ENCODE results near the gene COMTD1. TPM values are rescaled to one million over a fixed set of nuclear protein-coding genes. Genes with fewer than 3 reads are reported as not detected.

Gene COMTD1
- total RNA-seq, 1 experiment from 2014 or later = 3.5 TPM

DNA sequence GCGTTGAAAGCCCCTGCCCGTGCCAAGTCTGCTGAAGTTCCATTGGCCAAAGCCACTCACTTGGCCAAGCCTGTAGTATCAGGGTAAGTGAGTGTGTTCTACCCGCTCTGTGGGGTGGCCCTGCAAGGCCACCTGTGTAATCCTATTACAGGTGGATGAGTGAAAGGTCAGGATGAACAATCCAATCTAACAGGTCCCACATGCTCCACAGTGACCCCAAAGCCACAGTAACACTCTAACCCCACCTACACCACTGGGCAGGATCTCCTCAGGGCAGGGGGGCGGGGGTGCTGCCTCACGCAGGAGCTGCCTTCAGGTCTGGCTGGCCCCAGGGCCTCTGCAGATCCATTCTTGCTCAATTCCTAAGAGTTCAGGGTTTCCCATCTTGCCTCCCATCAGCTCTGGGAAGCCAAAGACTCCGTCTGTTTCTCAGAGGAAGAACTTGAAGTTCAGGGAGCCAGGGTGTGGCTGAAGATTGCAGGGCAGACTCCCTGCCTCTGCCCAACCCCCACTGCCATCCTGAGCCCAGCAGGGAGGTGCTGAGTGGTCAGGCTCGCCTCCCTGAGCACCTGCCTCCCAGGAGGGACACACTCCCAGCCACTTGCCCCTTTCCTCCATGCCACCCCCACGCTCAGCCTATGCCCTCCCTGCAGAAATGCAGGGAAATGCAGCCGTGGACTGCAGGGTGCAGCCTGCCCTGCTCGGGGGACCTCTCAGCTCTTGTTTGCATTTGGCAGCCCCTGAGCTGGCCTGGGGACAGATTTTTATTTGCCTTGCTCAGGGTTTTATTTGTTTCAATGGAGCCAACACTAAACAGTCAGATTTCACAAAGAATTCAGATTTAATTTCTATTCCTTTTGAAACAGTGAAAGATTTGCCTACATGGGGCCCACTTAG is 9.8 kb upstream of the COMTD1 start:
- no peak for DNase-seq (ENCODE audit: low read depth)

- DNase-seq (ENCODE audit: low read depth) = no peak
Observed at GRCh38 chr10:75244487-75245353, 9.0 kb upstream of the COMTD1 start.

- DNase-seq (ENCODE audit: low read depth) = no peak
Observed at GRCh38 chr10:75243426-75243825, 7.7 kb upstream of the COMTD1 start.

DNA sequence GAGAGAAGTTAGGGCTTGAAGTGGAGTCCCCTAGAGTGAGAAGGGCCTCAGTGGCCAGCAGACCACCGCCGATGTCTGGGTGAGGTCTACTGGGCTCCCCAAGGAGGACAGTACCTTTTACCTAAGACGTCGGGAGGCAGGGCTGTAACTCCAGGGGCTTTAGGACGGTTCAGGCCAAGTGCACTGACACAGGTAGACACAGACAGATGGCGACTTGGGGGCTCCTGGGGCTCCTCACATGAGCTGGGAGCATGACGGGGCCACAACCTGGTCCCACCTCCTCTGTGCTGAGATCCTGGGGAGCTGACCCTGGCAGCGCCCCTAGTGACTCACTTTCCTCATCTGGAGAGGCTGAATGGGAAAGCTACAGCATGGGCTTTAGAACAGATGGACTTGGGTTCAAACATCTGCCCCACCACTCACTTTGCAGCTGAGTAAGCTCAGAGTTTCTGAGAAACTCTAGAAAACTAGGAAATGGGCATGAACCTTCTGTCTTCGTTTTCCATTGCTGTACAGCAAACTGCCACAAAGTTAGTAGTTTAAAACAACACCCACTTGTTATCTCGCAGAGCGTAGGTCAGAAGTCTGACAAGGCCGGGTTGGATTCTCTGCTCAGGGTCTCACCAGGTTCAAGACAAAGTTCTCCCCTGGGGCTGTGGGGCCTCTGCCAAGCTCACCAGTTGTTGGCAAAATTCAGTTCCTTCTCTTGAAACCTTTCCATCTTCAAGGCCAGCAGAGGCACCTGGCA is 4.7 kb upstream of the COMTD1 start:
- DNase-seq (ENCODE audit: low read depth) = no peak

DNA sequence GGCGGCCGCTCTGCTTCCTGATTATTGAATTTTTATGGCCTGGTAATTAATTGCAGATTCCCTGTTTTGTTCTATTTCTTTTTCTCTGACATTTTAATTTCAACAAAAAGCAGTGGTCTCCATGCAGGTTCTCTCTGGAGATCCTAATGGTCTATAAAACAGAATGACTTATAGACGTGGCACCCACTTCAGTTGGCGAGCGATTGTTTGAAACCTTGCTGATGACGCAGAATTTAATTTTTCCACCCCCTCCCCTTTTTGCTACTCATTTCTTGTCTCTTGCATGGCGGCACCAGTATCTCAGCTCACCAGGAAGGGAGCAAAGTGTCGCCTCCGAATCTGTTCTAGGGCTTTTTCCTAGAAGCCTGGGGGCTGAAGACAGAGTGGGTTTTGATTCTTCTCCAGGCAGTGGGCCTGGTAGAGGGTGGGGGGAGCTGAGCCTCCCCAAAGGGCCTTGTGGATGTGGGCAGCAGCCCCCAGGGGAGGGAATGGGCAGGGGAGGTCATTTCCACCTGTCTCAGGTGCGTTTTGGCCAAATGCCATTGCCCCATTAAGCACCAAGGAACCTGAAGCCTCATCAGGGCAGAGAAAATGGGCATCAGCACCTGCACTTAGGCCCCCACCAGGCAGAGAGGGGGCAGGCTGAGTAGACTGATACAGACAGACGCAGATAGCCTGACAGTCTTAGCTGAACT is 3.5 kb upstream of the COMTD1 start:
- DNase-seq (ENCODE audit: low read depth) = no peak

DNA sequence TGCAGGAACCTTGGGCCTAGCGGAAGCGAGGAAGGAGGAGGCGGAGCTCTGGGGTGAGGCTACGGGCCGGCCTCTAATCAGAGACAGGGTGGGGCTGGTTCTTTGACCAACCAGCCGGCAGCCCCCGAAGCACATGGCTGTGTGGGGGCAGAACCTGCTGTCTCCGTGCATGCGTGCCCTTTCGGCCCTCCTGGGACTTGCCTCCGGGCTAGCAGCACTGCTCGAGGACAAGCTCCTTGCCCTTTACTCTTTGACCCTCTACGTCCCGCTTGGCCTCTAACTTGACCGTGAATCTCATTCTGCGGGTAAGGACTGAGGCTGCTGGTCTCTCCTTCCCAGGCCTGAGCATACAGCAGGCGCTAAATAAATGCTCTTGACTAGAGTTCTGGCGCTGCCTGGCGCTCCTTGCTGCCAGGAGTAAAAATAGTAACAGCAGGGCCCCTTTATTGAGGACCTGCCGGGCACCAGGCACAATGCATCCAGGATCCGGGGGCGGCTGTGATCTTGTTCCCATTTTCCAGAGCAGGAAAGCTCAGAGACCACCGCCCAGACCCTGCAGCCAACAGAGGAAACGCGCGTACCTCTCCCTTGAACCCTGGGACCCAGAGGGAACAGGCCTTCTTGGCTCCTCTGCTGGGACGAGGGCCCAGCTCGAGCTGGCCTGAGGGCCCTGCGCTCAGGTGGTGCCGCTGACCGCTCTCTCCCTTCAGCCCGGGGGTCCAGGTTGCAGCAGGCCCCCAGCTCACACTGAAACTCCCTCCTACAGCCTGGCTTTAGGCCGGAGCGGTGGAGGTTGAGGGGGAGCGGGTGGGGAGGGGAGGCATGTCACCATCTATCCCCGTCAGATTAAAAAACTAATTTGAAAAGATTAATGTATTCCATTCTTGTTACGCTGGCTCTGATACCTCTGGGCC is 2.7 kb upstream of the COMTD1 start:
- no peak for DNase-seq (ENCODE audit: low read depth)

GRCh38 chr10:75236178-75236825 is 545 bp upstream of the COMTD1 start:
- DNase-seq (ENCODE audit: low read depth) = no peak

GRCh38 chr10:75234683-75235374 is 928 bp downstream of the COMTD1 start:
- no peak for DNase-seq (ENCODE audit: low read depth)

DNA sequence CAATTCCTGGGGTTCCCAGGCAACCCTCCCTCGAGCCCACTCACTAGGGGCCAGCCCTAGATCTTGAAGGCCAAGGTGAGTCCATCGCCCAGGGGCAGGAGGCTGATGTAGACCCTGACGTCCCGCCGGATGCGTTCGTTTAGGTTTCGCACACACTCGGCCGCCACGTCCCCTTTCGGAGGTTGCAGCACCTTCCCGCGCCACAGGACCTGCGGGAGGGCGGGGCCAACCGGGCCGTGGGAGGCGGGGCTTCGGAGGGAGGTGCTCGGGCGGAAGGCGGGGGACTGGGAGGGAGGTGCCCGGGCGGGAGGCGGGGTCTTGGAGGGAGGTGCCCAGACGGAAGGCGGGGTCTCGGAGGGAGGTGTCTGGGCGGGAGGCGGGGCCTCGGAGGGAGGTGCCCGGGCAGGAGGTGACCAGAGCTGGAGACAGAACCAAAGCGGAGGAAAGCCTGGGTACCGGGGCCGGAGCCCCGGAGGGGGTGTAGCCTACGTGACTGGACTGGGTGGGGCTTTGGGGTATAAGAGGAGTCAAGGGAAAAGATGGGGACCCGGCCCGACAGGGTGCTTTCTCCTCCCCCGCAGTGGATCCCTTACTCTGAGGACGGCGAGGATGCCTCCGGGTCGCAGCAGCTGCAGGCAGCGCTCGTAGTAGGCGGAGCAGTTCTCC is 1.6 kb downstream of the COMTD1 start:
- DNase-seq (ENCODE audit: low read depth) = peak; percentile 81

DNA sequence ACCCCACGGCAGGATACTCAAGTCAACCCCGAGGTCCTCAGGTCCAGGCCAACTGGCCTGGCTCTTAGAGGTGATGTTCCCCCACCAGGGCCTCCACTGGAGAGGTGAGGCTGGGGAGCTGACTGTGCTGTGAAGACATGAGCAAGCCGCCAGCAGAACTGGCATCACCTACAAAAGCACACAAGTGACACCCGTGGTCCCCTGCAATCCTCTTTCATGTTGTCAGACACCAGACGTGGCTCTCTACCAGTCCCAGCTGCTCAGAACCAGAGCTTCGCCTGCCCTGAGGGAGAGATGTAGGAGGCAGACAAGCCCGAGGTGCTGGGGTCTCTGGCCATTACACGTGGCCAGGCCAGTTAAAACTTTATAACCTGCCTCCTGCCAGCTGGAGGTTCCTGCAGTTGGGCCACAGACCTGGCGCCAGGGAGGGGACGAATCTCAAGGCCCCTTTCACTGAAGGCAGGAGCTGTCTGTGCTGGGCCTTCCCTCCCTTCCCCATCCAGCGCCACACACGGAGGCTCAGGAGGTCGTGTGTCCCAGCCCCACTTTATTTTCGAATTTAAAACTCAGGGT is 2.2 kb downstream of the COMTD1 start:
- DNase-seq (ENCODE audit: low read depth) = no peak

- DNase-seq (ENCODE audit: low read depth) = no peak
Observed at GRCh38 chr10:75231672-75232581, 3.8 kb downstream of the COMTD1 start.

- peak; percentile 75 for DNase-seq (ENCODE audit: low read depth)
Observed at GRCh38 chr10:75230600-75231038, 5.1 kb downstream of the COMTD1 start.

- DNase-seq (ENCODE audit: low read depth) = peak; percentile 14
Observed at GRCh38 chr10:75229971-75230370, 5.8 kb downstream of the COMTD1 start.

GRCh38 chr10:75228834-75229233 is 6.9 kb downstream of the COMTD1 start:
- DNase-seq (ENCODE audit: low read depth) = no peak

GRCh38 chr10:75228278-75228677 is 7.5 kb downstream of the COMTD1 start:
- no peak for DNase-seq (ENCODE audit: low read depth)

DNA sequence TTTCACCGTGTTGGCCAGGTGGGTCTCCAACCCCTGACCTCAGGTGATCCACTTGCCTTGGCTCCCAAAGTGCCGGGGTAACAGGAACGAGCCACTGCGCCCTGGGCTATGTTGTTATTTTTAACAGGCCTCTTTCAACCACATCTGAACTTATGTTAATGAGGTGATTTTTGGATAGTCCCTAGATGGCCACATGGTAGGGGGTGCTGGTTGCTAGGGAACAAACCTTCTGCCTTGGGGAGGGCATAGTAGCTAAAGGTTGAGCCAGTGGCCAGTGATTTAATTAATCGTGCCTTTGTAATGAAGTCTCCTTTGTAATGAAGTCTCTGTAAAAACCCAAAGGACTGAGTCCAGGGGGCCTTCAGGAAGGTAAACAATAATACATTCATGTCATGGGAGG is 9.1 kb downstream of the COMTD1 start:
- DNase-seq (ENCODE audit: low read depth) = no peak

DNA sequence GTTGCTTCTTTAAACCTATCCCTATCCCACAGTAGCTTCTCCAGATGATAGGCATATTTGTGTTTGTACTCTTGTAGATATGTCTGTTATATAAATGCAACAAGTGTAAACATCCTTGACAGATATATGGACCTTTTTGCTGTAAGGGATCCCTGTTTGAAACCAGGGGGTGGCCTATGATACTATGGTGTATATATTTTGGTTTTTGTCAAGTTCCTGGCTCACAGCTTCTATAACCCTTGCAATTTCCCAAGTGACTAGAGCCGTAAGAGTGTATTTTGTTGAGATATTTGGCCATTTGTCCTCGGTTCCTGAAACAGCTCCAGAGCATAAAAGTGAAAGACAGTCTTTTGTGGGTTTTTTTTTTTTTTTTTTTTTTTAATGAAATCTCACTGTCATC is 9.7 kb downstream of the COMTD1 start:
- no peak for DNase-seq (ENCODE audit: low read depth)

Data from RPMI7951 (cell line).